CD14-positive monocyte (primary cell): ENCODE measurements around the gene ACSBG1. TPM values are rescaled to one million over a fixed set of nuclear protein-coding genes. Genes with fewer than 3 reads are reported as not detected.

Experiments used
- DNase-seq, 3 donors: peaks; one replicate each; pipeline ENCODE4 v3.0.0-alpha.2; 2011 to 2022
- H2AFZ ChIP-seq: 2 replicates; pipeline ENCODE4 v1.6.0; 2012; ENCODE audit warnings: mild to moderate bottlenecking, low read depth, low read length, inconsistent platforms; ENCODE audit not compliant: insufficient read depth, poor library complexity, severe bottlenecking
- H3K27ac ChIP-seq, 2 donors: 1 replicate in 1 of 2; 2 replicates in 1 of 2; pipeline ENCODE4 v1.5.1; 2012 to 2013; ENCODE audit warnings: low read length in 2 of 2, control low read depth in 1 of 2, inconsistent platforms in 1 of 2, low read depth in 1 of 2, mild to moderate bottlenecking in 1 of 2
- H3K27me3 ChIP-seq, 2 donors: one replicate each; pipeline versions ENCODE4 v1.6.0 to v1.6.1; 2011 to 2013; ENCODE audit warnings: low read length in 2 of 2; ENCODE audit not compliant: control insufficient read depth in 2 of 2, insufficient read depth in 2 of 2
- H3K36me3 ChIP-seq, 2 donors: replicated peaks in 1 of 2; 1 replicate in 1 of 2; 2 replicates in 1 of 2; pipeline versions ENCODE4 v1.5.1 to v1.6.1; 2012 to 2013; ENCODE audit warnings: low read length in 2 of 2, control low read depth in 1 of 2, inconsistent platforms in 1 of 2, mild to moderate bottlenecking in 1 of 2; ENCODE audit not compliant: insufficient read depth in 2 of 2, control insufficient read depth in 1 of 2
- H3K4me1 ChIP-seq, 2 donors: 1 replicate in 1 of 2; 2 replicates in 1 of 2; pipeline versions ENCODE4 v1.5.1 to v1.6.1; 2012 to 2013; ENCODE audit warnings: low read length in 2 of 2, control low read depth in 1 of 2, inconsistent platforms in 1 of 2, mild to moderate bottlenecking in 1 of 2, moderate library complexity in 1 of 2; ENCODE audit not compliant: insufficient read depth in 2 of 2, control insufficient read depth in 1 of 2
- H3K4me2 ChIP-seq: replicated peaks from 2 replicates; pipeline ENCODE3; 2012; ENCODE audit warnings: low read length, moderate library complexity, mild to moderate bottlenecking; ENCODE audit not compliant: poor library complexity, severe bottlenecking; ENCODE audit errors: extremely low read depth
- H3K4me3 ChIP-seq, 3 experiments: fragments of 200-600 bp in 1 of 3; sonication (generic) in 1 of 3; replicated peaks in 1 of 3; 1 replicate in 2 of 3; 2 replicates in 1 of 3; pipeline ENCODE4 v1.5.1; 2011 to 2013; ENCODE audit warnings: low read length in 3 of 3, mild to moderate bottlenecking in 3 of 3, control low read depth in 2 of 3, low read depth in 2 of 3, inconsistent platforms in 1 of 3, moderate library complexity in 1 of 3
- H3K79me2 ChIP-seq: 2 replicates; pipeline ENCODE4 v1.6.0; 2012; ENCODE audit warnings: mild to moderate bottlenecking, control low read depth, inconsistent platforms, low read length, moderate library complexity; ENCODE audit not compliant: insufficient read depth
- H3K9ac ChIP-seq: 2 replicates; pipeline ENCODE4 v1.6.0; 2017; ENCODE audit warnings: low read length, mild to moderate bottlenecking; ENCODE audit not compliant: insufficient read depth, poor library complexity, severe bottlenecking
- H3K9me3 ChIP-seq, 2 donors: replicated peaks in 1 of 2; 1 replicate in 1 of 2; 2 replicates in 1 of 2; pipeline versions ENCODE4 v1.5.1 to v1.6.1; 2012 to 2013; ENCODE audit warnings: low read length in 2 of 2, control low read depth in 1 of 2; ENCODE audit not compliant: control insufficient read depth in 1 of 2, insufficient read depth in 1 of 2
- H4K20me1 ChIP-seq: 2 replicates; pipeline ENCODE4 v1.6.0; 2012; ENCODE audit warnings: mild to moderate bottlenecking, low read length, control low read depth, moderate library complexity; ENCODE audit not compliant: insufficient read depth
- H3K27ac Mint-ChIP-seq, 7 donors: one replicate each; pipeline ENCODE4 v1.8.0; 2020; ENCODE audit warnings: mild to moderate bottlenecking in 7 of 7, mixed read lengths in 7 of 7, moderate library complexity in 6 of 7, inconsistent platforms in 2 of 7
- H3K27me3 Mint-ChIP-seq, 3 donors: one replicate each; pipeline ENCODE4 v1.8.0; 2021 to 2022; ENCODE audit warnings: low read depth in 3 of 3, mild to moderate bottlenecking in 3 of 3, mixed read lengths in 3 of 3, moderate library complexity in 3 of 3, inconsistent platforms in 1 of 3
- H3K36me3 Mint-ChIP-seq, 2 donors: one replicate each; pipeline ENCODE4 v1.8.0; 2020; ENCODE audit warnings: mixed read lengths in 2 of 2, inconsistent platforms in 1 of 2, mild to moderate bottlenecking in 1 of 2
- H3K4me1 Mint-ChIP-seq: one replicate; pipeline ENCODE4 v1.8.0; 2020; ENCODE audit warnings: mild to moderate bottlenecking, mixed read lengths
- H3K4me3 Mint-ChIP-seq, 2 donors: one replicate each; pipeline ENCODE4 v1.8.0; 2020; ENCODE audit warnings: mild to moderate bottlenecking in 2 of 2, mixed read lengths in 2 of 2, moderate library complexity in 1 of 2
- H3K9me3 Mint-ChIP-seq, 7 donors: one replicate each; pipeline ENCODE4 v1.8.0; 2020 to 2022; ENCODE audit warnings: mixed read lengths in 7 of 7, mild to moderate bottlenecking in 6 of 7, moderate library complexity in 6 of 7, inconsistent platforms in 2 of 7
- WGBS: methylation state at CpG from one replicate; pipeline ENCODE4 v1.1.5; 2013; ENCODE audit warnings: missing lambda C conversion rate; ENCODE audit not compliant: insufficient coverage; 5-methylcytosine and 5-hydroxymethylcytosine counted together
- intact Hi-C, 2 donors: fragments of 100-400 bp; cut with micrococcal nuclease; formaldehyde crosslinking; loops; one replicate each; pipeline versions ENCODE4 v1.15.0 to v1.15.1; 2023
- polyA plus RNA-seq, 3 donors: library from polyadenylated mRNA; depleted of rRNA in 1 of 3; unstranded in 2 of 3; stranded (reverse) in 1 of 3; fragments of 300-500 nt in 2 of 3; fragments of >200 nt in 1 of 3; fragmentation: Illumina TruSeq in 2 of 3; gene quantifications; 1 replicate in 2 of 3; 2 replicates in 1 of 3; pipeline ENCODE4 v1.2.3, GENCODE V29; 2012 to 2021
- TF ChIP-seq, protein P1 (sequence below): fragments of 200-600 bp; IDR thresholded peaks from one replicate; pipeline ENCODE4 v1.8.0; 2022; ENCODE audit warnings: antibody characterized with exemption, mild to moderate bottlenecking

The ACSBG1 gene
- polyA plus RNA-seq, 3 donors, result 0.01 TPM; not detected in 2

DNA sequence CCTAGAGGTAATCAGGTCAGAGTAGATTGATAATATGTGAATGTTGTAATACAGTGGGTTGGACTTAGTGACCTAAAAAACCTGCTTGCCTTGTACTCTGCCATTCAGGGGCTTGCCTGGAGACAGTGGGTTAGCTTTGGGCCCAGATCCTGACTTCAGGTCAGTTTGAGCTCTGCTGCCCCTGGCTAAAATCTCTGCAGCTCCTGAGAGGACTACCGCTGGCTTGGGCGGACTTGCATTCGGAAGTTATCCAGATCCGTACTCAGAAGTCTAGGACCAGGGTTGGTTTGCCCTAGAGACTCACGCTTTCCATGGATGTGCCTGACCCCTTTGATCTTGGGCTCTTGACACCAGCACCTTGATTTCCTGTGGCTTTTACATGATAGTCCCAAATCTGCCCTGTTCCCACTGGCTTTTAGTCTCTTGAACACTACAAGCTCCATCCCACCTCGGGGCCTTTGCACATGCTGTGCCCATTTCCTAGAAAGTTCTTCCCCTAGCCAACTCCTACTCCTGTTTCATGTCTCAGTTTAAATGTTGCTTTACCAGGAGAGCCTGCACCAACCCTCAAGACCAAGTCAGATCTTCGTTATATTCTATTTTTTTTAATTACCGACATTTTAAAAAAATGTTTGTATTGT, 5.9 kb downstream of the ACSBG1 start:
- Mint-ChIP-seq H3K4me3 (no peak overlapping the region), H3K27me3 (peaks cover 4 to 7% (median 4%) of the 10 kb centered on the region in 3 donors), H3K4me1 (no peaks in the 10 kb centered on the region), H3K27ac (no peak overlapping the region), H3K36me3 (no peaks in the 10 kb centered on the region), H3K9me3 (no peaks in the 10 kb centered on the region)
- H4K20me1 ChIP-seq, result no peaks in the 10 kb centered on the region
- H3K36me3 ChIP-seq, result no peaks in the 10 kb centered on the region
- H3K9me3 ChIP-seq, result no peaks in the 10 kb centered on the region
- no peak overlapping the region for H3K27ac ChIP-seq
- intact Hi-C loops, result no loop called here
- no peaks in the 10 kb centered on the region for H3K79me2 ChIP-seq
- H3K4me3 ChIP-seq, result no peak overlapping the region
- H3K4me2 ChIP-seq, result no peak overlapping the region
- H2AFZ ChIP-seq, result no peak overlapping the region
- H3K4me1 ChIP-seq, result no peaks in the 10 kb centered on the region
- no peaks in the 10 kb centered on the region for H3K27me3 ChIP-seq
- WGBS, result 90% methylated on average over 6 of the region's 8 CpGs
- H3K9ac ChIP-seq, result no peak overlapping the region
- TF ChIP-seq, protein P1, sequence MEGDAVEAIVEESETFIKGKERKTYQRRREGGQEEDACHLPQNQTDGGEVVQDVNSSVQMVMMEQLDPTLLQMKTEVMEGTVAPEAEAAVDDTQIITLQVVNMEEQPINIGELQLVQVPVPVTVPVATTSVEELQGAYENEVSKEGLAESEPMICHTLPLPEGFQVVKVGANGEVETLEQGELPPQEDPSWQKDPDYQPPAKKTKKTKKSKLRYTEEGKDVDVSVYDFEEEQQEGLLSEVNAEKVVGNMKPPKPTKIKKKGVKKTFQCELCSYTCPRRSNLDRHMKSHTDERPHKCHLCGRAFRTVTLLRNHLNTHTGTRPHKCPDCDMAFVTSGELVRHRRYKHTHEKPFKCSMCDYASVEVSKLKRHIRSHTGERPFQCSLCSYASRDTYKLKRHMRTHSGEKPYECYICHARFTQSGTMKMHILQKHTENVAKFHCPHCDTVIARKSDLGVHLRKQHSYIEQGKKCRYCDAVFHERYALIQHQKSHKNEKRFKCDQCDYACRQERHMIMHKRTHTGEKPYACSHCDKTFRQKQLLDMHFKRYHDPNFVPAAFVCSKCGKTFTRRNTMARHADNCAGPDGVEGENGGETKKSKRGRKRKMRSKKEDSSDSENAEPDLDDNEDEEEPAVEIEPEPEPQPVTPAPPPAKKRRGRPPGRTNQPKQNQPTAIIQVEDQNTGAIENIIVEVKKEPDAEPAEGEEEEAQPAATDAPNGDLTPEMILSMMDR, result no peak
- DNase-seq, result no peak

DNA sequence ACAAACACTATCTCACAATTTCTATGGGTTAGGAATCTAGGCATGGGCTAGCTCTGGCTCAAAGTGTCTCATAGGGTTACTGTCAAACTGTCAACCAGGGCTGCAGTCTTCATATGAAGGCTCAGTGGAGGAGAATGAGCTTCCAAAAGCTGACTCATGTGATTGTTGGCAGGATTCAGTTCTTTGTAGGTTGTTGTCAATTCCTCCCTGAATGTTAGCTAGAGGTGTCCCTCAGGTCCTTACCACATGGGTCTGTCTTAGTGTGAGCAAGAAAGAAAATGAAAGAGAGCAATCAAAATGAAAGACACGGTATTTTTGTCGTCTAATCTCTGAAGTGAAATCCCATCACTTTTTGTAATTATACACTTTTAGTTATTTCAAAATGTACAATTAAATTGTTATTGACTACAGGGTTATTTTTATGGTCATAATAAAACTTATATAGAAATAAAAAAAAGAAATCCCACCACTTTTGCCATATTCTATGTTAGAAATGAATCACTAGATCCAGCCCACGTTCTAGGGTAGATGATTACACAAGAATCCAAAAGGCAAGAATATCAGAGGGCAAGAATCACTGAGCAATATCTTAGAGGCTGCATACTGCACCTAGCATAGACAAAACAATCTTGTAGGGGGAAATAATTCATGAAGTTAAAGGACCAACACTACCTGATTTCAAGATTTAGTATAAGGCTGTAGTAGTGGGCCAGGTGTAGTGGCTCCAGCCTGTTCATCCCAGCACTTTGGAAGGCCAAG, 8.4 kb downstream of the ACSBG1 start:
- H3K36me3 ChIP-seq, result no peaks in the 10 kb centered on the region
- H3K9ac ChIP-seq, result no peak overlapping the region
- no peaks in the 10 kb centered on the region for H3K36me3 Mint-ChIP-seq
- H3K27me3 Mint-ChIP-seq, result peaks cover 2 to 5% (median 3%) of the 10 kb centered on the region in 3 donors
- H3K4me3 ChIP-seq, result no peak overlapping the region
- H3K4me3 Mint-ChIP-seq, result no peak overlapping the region
- H3K4me2 ChIP-seq, result no peak overlapping the region
- no peaks in the 10 kb centered on the region for H4K20me1 ChIP-seq
- H3K27ac Mint-ChIP-seq, result no peak overlapping the region
- no peaks in the 10 kb centered on the region for H3K9me3 ChIP-seq
- no peak overlapping the region for H2AFZ ChIP-seq
- no peak for DNase-seq
- H3K27me3 ChIP-seq, result no peaks in the 10 kb centered on the region
- no peaks in the 10 kb centered on the region for H3K4me1 ChIP-seq
- H3K4me1 Mint-ChIP-seq, result no peaks in the 10 kb centered on the region
- no peaks in the 10 kb centered on the region for H3K79me2 ChIP-seq
- no peak overlapping the region for H3K27ac ChIP-seq
- H3K9me3 Mint-ChIP-seq, result no peaks in the 10 kb centered on the region
- intact Hi-C loops, result no loop called here
- TF ChIP-seq, protein P1, result no peak
- WGBS, result no CpG with 5 or more reads among the region's 3 CpGs
